ENCODE results near the gene SYCN.

Gene SYCN

DNA sequence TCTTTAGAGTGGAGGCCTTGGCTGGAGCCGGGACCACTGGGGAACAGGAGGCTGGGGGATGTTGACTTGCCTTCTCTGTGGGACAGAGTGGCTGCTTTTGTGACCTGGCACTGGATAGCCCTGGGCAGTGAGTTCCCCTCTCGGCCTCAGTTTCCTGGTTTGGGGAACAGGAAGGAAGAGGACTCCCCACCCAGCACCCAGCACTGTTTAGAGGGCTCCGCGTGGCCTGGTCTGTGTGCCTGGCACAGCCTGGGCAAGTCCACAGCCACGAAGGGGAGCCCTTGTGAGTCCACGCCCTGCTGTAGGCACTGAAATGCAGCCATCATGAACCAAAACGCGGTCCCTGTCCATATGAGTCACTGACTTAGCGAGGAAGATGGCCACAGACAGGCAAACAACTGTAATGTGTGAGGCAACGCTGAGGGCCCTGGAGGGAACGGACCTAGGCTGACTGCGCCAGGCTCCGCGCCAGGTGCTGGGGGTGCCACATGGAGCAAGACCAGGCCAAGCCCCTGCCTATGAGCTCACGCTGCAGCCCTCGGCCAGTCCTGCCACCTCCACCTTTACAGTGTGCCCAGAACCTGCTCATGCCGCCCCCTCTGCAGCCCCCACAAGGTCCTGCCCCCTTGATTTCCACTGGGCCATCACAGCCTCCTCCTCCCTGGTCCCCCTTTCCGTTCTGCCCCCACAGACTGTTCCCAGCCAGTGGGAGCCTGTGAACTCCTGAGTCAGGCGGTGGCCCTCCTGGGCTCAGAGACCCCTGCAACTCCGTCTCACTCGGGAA is 43.0 kb downstream of the SYCN start:
- no peak for DNase-seq
- in situ Hi-C loops (cut with MboI; ENCODE audit: low pct_unique_long_range_greater_than_20kb, low sequenced_read_pairs), result no loop called here

DNA sequence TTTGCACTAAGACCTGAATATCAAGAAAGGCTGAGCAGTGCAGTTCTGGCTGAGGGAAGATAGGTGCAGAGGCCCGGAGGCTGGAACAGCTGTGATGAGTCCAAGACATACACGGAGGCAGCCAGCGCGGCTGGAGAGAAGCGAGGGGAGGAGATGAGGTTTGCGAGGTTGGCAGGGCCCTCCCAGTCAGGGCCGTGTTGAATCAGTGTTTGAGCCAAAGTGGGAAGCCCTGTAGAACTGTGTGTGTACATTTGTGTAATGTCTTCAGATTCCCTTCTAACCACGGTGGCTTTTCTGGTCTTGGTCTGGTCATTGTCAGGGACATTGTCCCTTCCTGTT is 43.6 kb downstream of the SYCN start:
- no peak for DNase-seq
- in situ Hi-C loops (cut with MboI; ENCODE audit: low pct_unique_long_range_greater_than_20kb, low sequenced_read_pairs), result no loop called here

DNA sequence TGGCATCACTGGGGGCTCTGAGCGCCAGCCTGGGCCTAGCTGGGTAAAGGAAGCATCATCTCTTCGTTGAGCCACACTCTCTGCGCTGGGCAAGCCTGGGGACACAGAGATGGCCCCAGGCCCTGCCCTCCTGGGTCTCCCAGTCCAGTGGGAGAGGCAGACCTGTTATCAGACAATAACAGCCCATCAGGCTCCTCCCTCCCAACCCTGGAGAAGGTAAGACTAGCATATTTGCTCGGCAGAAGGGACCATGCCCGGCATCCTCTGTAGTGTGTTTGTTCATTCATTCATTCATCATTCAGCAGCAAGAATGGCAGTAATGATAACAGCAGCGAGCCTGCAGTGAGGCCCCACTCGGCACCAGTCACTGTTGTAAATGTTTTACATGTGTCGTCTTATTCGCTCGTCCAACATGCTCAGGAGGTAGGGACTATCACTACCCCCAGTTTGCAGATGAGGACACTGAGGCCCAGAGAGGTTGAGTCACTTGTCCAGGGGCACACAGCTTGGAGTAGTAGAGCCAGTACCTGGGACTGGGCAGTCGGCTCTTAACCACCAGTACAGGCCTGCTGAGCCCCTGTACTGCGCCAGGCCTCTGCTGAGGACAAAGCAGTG is 45.3 kb downstream of the SYCN start:
- no peak for DNase-seq
- in situ Hi-C loops (cut with MboI; ENCODE audit: low pct_unique_long_range_greater_than_20kb, low sequenced_read_pairs), result no loop called here

DNA sequence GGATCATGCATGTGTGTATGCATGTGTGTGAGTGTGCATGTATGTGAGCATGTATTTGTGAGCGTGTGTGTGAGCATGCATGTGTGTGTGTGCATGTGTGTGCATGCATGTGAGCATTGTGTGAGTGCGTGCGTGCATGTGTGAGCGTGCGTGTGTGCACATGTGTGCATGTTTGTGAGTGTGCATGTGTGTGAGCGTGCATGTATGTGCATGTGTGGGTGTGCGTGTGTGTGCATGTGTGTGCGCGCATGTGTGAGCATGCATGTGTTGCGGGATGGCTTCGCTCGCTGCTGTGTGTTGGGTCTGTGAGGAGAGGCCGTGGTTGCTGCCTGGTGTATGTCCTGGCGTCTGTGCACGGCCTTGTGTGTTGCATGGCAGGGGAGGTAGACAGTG is 46.1 kb downstream of the SYCN start:
- no peak for DNase-seq
- in situ Hi-C loops (cut with MboI; ENCODE audit: low pct_unique_long_range_greater_than_20kb, low sequenced_read_pairs), result no loop called here

DNA sequence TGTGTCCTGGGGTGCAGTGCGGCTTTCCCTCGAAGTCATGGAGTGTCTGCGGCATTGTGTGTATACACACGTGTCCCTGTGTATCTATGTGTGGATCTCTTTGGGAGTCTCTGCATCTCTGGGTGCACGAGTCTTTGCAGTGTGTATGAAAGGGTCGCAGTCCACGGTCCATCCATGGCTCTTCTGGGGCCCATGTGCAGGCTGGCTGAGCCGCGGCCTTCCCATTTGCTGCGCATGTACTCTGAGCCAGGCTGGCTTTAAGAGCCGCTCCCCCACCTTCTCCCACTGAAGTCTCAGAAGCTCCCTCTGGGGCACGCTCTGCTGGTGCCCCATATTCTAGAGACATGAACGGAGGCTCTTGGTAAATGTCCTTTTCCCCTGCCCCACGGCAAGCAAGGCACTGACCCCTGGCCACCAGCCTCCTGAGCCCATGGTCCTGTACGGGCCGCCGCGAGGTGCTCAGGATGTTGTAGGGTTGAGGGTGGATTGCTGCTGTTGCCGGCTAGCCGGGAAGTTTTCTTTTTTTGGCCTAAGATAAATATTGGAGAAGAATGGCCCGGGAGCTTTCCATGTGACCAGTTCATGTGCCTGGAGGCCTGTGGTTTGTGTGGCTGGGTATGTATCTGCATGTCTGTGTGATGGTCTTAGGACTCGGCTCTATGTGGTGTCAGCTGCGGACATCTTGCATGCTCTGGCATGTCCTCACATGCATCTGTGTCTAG is 46.6 kb downstream of the SYCN start:
- in situ Hi-C loops (cut with MboI; ENCODE audit: low pct_unique_long_range_greater_than_20kb, low sequenced_read_pairs), result no loop called here

DNA sequence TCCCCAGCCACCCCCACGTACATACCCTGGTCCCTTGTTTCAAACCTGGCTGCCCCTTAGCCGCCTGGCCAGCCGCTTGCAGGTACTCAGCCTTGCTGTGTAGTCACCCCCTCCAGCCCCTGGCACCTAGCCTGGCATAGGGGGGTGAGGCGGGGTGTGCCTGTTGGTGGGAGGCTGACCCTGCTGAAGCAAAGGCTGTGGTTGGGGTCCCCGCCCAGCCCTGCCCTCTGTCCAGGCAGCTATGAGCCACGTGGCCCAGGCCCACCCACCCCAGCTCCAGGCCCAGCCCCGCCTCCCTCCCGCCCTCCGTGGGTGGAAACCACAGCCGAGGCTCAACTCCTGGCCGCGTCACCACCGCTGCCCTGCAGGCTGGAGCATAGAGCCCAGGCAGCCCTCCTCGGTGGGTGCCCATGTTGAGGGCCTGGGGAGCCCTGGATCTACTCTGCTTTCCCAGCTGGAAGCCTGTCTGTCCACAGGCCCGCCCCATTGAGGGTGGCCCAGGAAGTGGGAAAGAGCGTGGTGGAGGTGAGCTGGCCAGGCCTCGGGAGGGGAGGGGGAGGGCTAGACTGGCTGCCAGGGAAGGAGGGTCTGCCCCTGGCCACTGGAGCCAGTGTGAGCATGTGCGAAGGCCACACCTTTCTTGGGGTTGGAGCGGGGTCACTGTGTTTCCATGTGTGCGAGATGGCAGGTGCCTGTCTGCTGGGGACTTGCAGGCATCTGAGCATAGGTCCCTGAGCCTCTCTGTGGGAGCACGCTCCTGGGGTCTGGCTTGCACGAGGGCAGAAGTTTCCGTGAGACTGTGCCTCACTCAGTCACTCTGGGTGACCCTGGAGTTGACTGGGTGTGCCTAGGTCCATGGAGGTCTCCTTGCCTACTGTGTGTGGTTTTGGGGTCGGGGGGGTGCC is 47.5 kb downstream of the SYCN start:
- DNase-seq, result no peak
- in situ Hi-C loops (cut with MboI; ENCODE audit: low pct_unique_long_range_greater_than_20kb, low sequenced_read_pairs), result no loop called here

More for the DNA sequence above, 46.6 kb downstream of the SYCN start:
- no peak for DNase-seq

DNA sequence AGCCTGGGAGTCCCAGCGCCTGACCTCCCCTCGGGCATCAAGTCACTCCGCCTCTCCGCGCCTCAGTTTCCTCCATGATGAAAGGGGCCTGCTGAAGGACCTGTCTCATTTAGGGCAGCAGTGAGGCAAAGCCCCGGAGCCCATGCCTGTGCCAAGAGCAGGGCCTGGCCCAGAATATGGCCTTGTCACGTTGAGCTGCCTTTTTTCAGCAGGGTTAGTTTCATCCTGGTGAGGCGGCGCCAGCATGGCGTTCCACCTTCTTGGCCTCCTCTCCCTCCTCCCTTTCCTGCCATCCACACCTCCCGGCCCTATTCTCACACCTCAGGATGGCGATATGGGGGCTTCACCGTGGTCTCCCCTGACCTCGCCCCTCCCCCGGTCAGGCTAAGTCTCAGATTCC is 48.3 kb downstream of the SYCN start:
- no peak for DNase-seq
- in situ Hi-C loops (cut with MboI; ENCODE audit: low pct_unique_long_range_greater_than_20kb, low sequenced_read_pairs), result no loop called here

DNA sequence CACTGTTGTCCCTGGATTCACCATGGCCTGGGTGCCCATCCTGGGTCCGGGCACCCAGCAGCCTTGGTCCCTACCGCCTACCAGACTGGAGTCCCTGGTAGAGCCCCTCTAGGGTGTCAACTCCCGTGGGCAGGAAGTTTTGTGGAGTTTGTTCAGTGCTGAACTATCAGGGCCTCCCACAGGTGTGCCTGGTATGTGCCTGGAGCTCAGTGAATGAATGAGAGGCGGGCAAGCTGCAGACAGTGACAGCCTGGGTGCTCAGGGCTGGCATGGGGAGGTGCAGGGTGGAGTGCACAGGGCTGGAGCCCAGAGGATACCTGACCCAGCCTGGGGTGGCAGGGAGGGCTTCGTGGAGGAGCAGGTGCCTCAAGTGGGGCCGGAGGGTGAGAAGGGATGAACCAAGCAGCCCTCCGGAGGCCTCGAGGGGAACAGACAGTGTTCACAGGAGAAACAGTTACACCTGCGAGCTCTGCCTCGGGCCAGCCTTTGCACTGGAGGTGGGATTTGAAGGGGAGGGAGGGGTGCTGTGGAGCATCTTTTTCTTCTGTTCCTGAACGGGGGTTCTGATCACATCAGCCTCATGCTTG is 48.9 kb downstream of the SYCN start:
- no peak for DNase-seq
- in situ Hi-C loops (cut with MboI; ENCODE audit: low pct_unique_long_range_greater_than_20kb, low sequenced_read_pairs), result no loop called here

DNA sequence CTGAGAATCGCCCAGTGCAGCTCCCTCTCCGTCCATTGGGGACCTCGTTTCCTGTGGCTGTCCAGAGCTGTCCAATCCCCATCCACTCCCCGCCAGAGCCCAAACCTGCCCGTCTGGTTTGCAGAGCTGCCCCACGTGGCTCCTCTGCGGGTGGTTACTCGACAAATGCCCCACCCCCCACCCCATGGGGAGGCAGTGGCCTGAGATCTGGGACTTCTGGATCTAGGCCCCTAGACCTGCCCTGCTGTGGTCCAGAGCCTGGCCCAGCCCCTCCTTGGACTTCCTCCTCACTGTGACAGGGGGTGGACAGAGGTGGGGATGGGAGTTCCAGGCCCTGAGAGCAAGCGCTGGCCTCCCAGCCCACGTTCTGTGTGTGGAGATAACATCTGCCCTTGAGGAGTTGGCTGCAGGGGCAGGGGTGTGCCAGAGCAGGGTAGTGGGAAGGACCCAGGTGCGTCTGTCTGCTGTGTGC is 49.4 kb downstream of the SYCN start:
- no peak for DNase-seq
- in situ Hi-C loops (cut with MboI; ENCODE audit: low pct_unique_long_range_greater_than_20kb, low sequenced_read_pairs), result no loop called here

DNA sequence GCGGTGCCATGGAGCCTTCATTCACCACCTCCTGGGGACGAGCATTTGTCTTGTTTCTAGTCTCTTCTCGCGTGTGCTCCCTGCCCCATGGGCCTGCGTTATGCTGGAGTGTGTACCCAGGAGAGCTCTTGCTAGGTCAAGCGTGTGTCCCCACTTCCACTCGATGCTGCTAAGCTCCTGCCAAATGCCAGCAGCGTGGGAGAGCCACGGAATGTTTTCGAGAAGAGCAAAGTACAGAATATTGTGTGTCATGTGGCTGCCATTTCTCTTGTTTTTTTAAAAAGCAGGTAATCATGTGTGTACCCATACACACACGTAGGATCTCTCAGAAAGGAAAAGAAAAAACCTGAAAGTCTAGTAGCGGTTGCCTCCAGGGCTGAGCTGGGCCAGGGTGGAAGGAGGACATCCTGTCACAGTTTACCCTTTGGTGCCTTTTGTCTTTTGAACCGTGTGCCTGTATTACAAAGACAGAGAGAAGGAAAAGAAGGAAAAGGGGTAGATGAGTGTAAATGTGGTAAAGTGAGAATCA is 49.9 kb downstream of the SYCN start:
- in situ Hi-C loops (cut with MboI; ENCODE audit: low pct_unique_long_range_greater_than_20kb, low sequenced_read_pairs), result no loop called here
- DNase-seq, result no peak

Measured in KBM-7 (cell line).